ENCODE results near the gene ANGPTL3.

GRCh38 chr1:62561306-62561705 is 36.0 kb upstream of the ANGPTL3 start:
- TF ChIP-seq CTCF (IDR thresholded peaks at IDR 0.05) (no peak), POLR2A (IDR thresholded peaks at IDR 0.05) (no peak)
